HEK293 (cell line): ENCODE measurements around the gene MBTD1.

Source experiments
- CTCF ChIA-PET: fragments of 350-600 bp; formaldehyde crosslinking; extraction: SDS; loops from one replicate; lab custom pipeline; 2021; ENCODE audit warnings: antibody characterized with exemption; lab: Yijun Ruan, JAX
- POLR2A ChIA-PET: fragments of 300-600 bp; formaldehyde crosslinking; extraction: SDS; loops from one replicate; lab custom pipeline; 2020; ENCODE audit warnings: antibody characterized with exemption, inconsistent platforms; lab: Yijun Ruan, JAX
- H3K27ac ChIP-seq: fragments of 200-500 bp; sonication (Bioruptor generic); 2 replicates; pipeline ENCODE4 v1.5.1; 2014; ENCODE audit warnings: low read depth, low read length, control low read depth, inconsistent platforms; ENCODE audit errors: extremely low read depth
- H3K36me3 ChIP-seq, 2 experiments: fragments of 200-500 bp in 1 of 2; sonication (Bioruptor generic) in 1 of 2; 1 replicate in 1 of 2; 2 replicates in 1 of 2; pipeline ENCODE4 v1.5.1; 2014 to 2017; ENCODE audit warnings: inconsistent platforms in 2 of 2, low read length in 2 of 2; ENCODE audit not compliant: control insufficient read depth in 2 of 2, insufficient read depth in 1 of 2
- H3K4me1 ChIP-seq: fragments of 200-500 bp; sonication (Bioruptor generic); 2 replicates; pipeline ENCODE4 v1.5.1; 2014; ENCODE audit warnings: mild to moderate bottlenecking, low read length, inconsistent platforms; ENCODE audit not compliant: control insufficient read depth, insufficient read depth
- H3K4me3 ChIP-seq: 2 replicates; pipeline ENCODE4 v1.5.1; 2011; ENCODE audit warnings: low read depth, mild to moderate bottlenecking, control low read depth, low read length, moderate library complexity
- H3K9me3 ChIP-seq: fragments of 200-500 bp; sonication (Bioruptor generic); 2 replicates; pipeline ENCODE4 v1.5.1; 2014; ENCODE audit warnings: low read depth, low read length, inconsistent platforms; ENCODE audit not compliant: control insufficient read depth, insufficient read depth
- HOXC10 ChIP-seq: sonication (generic); formaldehyde crosslinking; IDR thresholded peaks from 2 replicates; pipeline ENCODE4 v1.8.1; 2023; ENCODE audit warnings: mild to moderate bottlenecking, missing genetic modification reagents
- OVOL3 ChIP-seq: fragments of 450-650 bp; formaldehyde crosslinking; IDR thresholded peaks from 2 replicates; pipeline ENCODE4 v1.5.1; 2016; ENCODE audit warnings: missing biosample characterization, missing genetic modification characterization
- PRDM10 ChIP-seq: fragments of 450-650 bp; formaldehyde crosslinking; IDR thresholded peaks from 2 replicates; pipeline ENCODE4 v1.5.1; 2016; ENCODE audit warnings: missing biosample characterization, missing genetic modification characterization
- PRDM2 ChIP-seq: fragments of 450-650 bp; formaldehyde crosslinking; IDR thresholded peaks from 2 replicates; pipeline ENCODE4 v1.5.1; 2016; ENCODE audit warnings: missing biosample characterization, missing genetic modification characterization, borderline replicate concordance
- SETDB1 ChIP-seq: IDR thresholded peaks from one replicate; pipeline ENCODE4 v1.6.1; 2017; ENCODE audit warnings: mild to moderate bottlenecking, low read length, moderate library complexity, mixed read lengths; ENCODE audit not compliant: insufficient read length
- ZBTB20 ChIP-seq: fragments of 450-650 bp; formaldehyde crosslinking; IDR thresholded peaks from 2 replicates; pipeline ENCODE4 v1.5.1; 2016; ENCODE audit warnings: missing biosample characterization, missing genetic modification characterization
- ZIC2 ChIP-seq: fragments of 450-650 bp; formaldehyde crosslinking; IDR thresholded peaks from 2 replicates; pipeline ENCODE4 v1.5.1; 2016; ENCODE audit warnings: missing biosample characterization, missing genetic modification characterization
- ZNF140 ChIP-seq: fragments of 450-650 bp; formaldehyde crosslinking; IDR thresholded peaks from 2 replicates; pipeline ENCODE4 v1.5.1; 2016; ENCODE audit warnings: missing biosample characterization, missing genetic modification characterization
- ZNF148 ChIP-seq: fragments of 450-650 bp; formaldehyde crosslinking; IDR thresholded peaks from 2 replicates; pipeline ENCODE4 v1.5.0; 2017; ENCODE audit warnings: missing biosample characterization, missing genetic modification characterization, borderline replicate concordance
- ZNF223 ChIP-seq: fragments of 450-650 bp; formaldehyde crosslinking; IDR thresholded peaks from 2 replicates; pipeline ENCODE4 v1.5.1; 2016; ENCODE audit warnings: missing biosample characterization, missing genetic modification characterization
- ZNF391 ChIP-seq: fragments of 450-650 bp; formaldehyde crosslinking; IDR thresholded peaks from 2 replicates; pipeline ENCODE4 v1.5.1; 2016; ENCODE audit warnings: low read depth, missing biosample characterization, missing genetic modification characterization, borderline replicate concordance
- ZNF610 ChIP-seq: fragments of 450-650 bp; formaldehyde crosslinking; IDR thresholded peaks from 2 replicates; pipeline ENCODE4 v1.5.1; 2016; ENCODE audit warnings: missing biosample characterization, missing genetic modification characterization, borderline replicate concordance
- ZNF677 ChIP-seq: fragments of 450-650 bp; IDR thresholded peaks from 2 replicates; pipeline ENCODE4 v1.5.0; 2018; ENCODE audit warnings: missing biosample characterization, mild to moderate bottlenecking, missing genetic modification characterization, moderate library complexity

MBTD1 gene

GRCh38 chr17:51240275-51240674, 19.6 kb downstream of the MBTD1 start:
- no peak overlapping the region for H3K4me3 ChIP-seq
- H3K27ac ChIP-seq, result no peak overlapping the region
- no peaks in the 10 kb centered on the region for H3K4me1 ChIP-seq
- CTCF ChIA-PET, result no interaction called here
- no peak for TF ChIP-seq ZNF677 (tag by site-specific recombination)
- TF ChIP-seq ZNF223 (tag by site-specific recombination), result no peak
- no peak for TF ChIP-seq HOXC10 (CRISPR knock-in tag)
- TF ChIP-seq ZNF148 (tag by site-specific recombination), result no peak
- TF ChIP-seq ZBTB20, result no peak
- TF ChIP-seq PRDM10 (tag by site-specific recombination), result no peak
- no peak for TF ChIP-seq ZIC2 (tag by site-specific recombination)
- no peak for TF ChIP-seq ZNF391
- H3K9me3 ChIP-seq, result no peaks in the 10 kb centered on the region
- POLR2A ChIA-PET, result no interaction called here
- H3K36me3 ChIP-seq, result peaks cover 2 to 9% of the 10 kb centered on the region in 2 experiments; a peak in 2 of 3 replicates

- Histone ChIP-seq H3K9me3 (no peaks in the 10 kb centered on the region), H3K27ac (no peak overlapping the region), H3K4me3 (no peak overlapping the region), H3K36me3 (peaks cover 2 to 9% of the 10 kb centered on the region in 2 experiments; a peak in 2 of 3 replicates), H3K4me1 (no peaks in the 10 kb centered on the region)
- ChIA-PET POLR2A (interaction anchor here (0.7 kb wide), 1 partner anchor 766 kb away, joined by 6 read pairs; no protein-coding TSS in a partner anchor), CTCF (interaction anchor here (0.6 to 0.8 kb wide), 2 partner anchors 20 to 66 kb away, joined by 3 read pairs; no protein-coding TSS in a partner anchor)
- no peak for TF ChIP-seq OVOL3 (tag by site-specific recombination)
- TF ChIP-seq PRDM2 (tag by site-specific recombination), result no peak
- no peak for TF ChIP-seq ZNF140 (tag by site-specific recombination)
- TF ChIP-seq ZBTB20, result no peak
- no peak for TF ChIP-seq SETDB1
- TF ChIP-seq ZNF610 (tag by site-specific recombination), result no peak
- TF ChIP-seq, all 188 proteins: peak for 0
These were observed 21.5 kb downstream of the MBTD1 start for GRCh38 chr17:51238255-51238887.
